GM12878 (cell line): ENCODE data around the gene RPP40.

Experiments used
- CTCF ChIP-seq, 3 experiments: IDR thresholded peaks in 2 of 3; conservative IDR thresholded peaks in 1 of 3; 2 replicates each; pipeline ENCODE4 v1.5.1; 2011; ENCODE audit warnings: low read depth in 3 of 3, low read length in 3 of 3, mild to moderate bottlenecking in 3 of 3, control low read depth in 2 of 3, moderate library complexity in 2 of 3, inconsistent platforms in 1 of 3, mixed read lengths in 1 of 3; ENCODE audit not compliant: control insufficient read depth in 2 of 3, insufficient read depth in 1 of 3; ENCODE audit errors: extremely low read depth in 1 of 3
- EZH2 ChIP-seq: IDR thresholded peaks from 2 replicates; pipeline ENCODE4 v1.6.1; 2012; ENCODE audit warnings: low read depth, mild to moderate bottlenecking, control low read depth, inconsistent platforms, low read length, borderline replicate concordance; ENCODE audit not compliant: control insufficient read depth
- JUNB ChIP-seq: IDR thresholded peaks from 2 replicates; pipeline ENCODE4 v1.6.1; 2016; ENCODE audit warnings: antibody characterized with exemption, mild to moderate bottlenecking
- RAD51 ChIP-seq: fragments of 450-650 bp; IDR thresholded peaks from 2 replicates; pipeline ENCODE4 v1.6.1; 2016; ENCODE audit warnings: moderate library complexity, mild to moderate bottlenecking, inconsistent platforms
- TCF7 ChIP-seq: IDR thresholded peaks from 2 replicates; pipeline ENCODE4 v1.6.1; 2014; ENCODE audit warnings: antibody characterized with exemption, borderline replicate concordance

- no peak for TF ChIP-seq CTCF (IDR thresholded peaks at IDR 0.05 in 2 of 3, conservative IDR thresholded peaks at IDR 0.05 in 1 of 3; ENCODE audit: control insufficient read depth in 2 of 3, extremely low read depth in 1 of 3, insufficient read depth in 1 of 3, low read depth in 3 of 3, low read length in 3 of 3)
- no peak for TF ChIP-seq EZH2
- no peak for TF ChIP-seq TCF7
- no peak for TF ChIP-seq JUNB
- no peak for TF ChIP-seq RAD51
These were observed 668 bp upstream of the RPP40 start for GRCh38 chr6:5004373-5005037.
